ENCODE results near the gene POLR3E. TPM values are rescaled to one million over a fixed set of nuclear protein-coding genes. Genes with fewer than 3 reads are reported as not detected.
"Not testable (repeated sequence)": the region's sequence is repeated elsewhere in the genome, so short reads cannot be mapped to it uniquely, and the experiment has no call there.

The POLR3E gene
- total and polyA plus RNA-seq, 12 donors: 22.3 to 40.7 (median 30.6) TPM

- Histone ChIP-seq H3K36me3 (peaks cover 0 to 48% (median 6%) of the 10 kb centered on the region in 9 donors), H3K27ac (peak overlapping the region in 1 of 10 donors; percentile 48), H3K4me3 (no peak overlapping the region), H3K27me3 (no peaks in the 10 kb centered on the region), H3K4me1 (peaks cover 0 to 35% (median 23%) of the 10 kb centered on the region in 9 donors), H3K9me3 (no peaks in the 10 kb centered on the region)
- DNase-seq: peak; percentile 49 to 57
- TF ChIP-seq CTCF (IDR thresholded peaks at IDR 0.05): peak; percentile 38 to 77 (median 64)
- WGBS, 2 donors: 40 to 53% methylated on average over 8 of the region's 8 CpGs
- intact Hi-C loops (cut with DNase I): no loop called here
- ATAC-seq: peak in 3 of 8 donors; percentile 22 to 28 (median 25)
Measured at GRCh38 chr16:22300427-22301071, 3.3 kb downstream of the POLR3E start.

GRCh38 chr16:22301423-22301822, 4.2 kb downstream of the POLR3E start:
- Histone ChIP-seq H3K4me1 (peaks cover 0 to 29% (median 23%) of the 10 kb centered on the region in 9 donors), H3K36me3 (peaks cover 0 to 57% (median 14%) of the 10 kb centered on the region in 9 donors)
- H3K9me3 ChIP-seq; ATAC-seq; H3K4me3 ChIP-seq; H3K27me3 ChIP-seq; H3K27ac ChIP-seq; DNase-seq; intact Hi-C loops (cut with DNase I): not testable (repeated sequence)
- 93% methylated on average over 7 of the region's 7 CpGs for WGBS, 2 donors

GRCh38 chr16:22302776-22303363, 5.7 kb downstream of the POLR3E start:
- Histone ChIP-seq H3K4me3 (no peak overlapping the region), H3K27ac (no peak overlapping the region), H3K4me1 (peaks cover 0 to 27% (median 21%) of the 10 kb centered on the region in 9 donors), H3K9me3 (no peaks in the 10 kb centered on the region), H3K36me3 (peaks cover 0 to 71% (median 16%) of the 10 kb centered on the region in 9 donors), H3K27me3 (no peaks in the 10 kb centered on the region)
- intact Hi-C loops (cut with DNase I): no loop called here
- no peak for ATAC-seq
- TF ChIP-seq CTCF (IDR thresholded peaks at IDR 0.05): no peak
- no peak for DNase-seq
- 94 to 95% methylated on average over 12 of the region's 12 CpGs for WGBS, 2 donors

GRCh38 chr16:22304411-22304810, 7.2 kb downstream of the POLR3E start:
- DNase-seq (no peak), ATAC-seq (no peak)
- H3K4me1 ChIP-seq: peaks cover 0 to 17% (median 11%) of the 10 kb centered on the region in 9 donors
- H3K27me3 ChIP-seq: no peaks in the 10 kb centered on the region
- intact Hi-C loops (cut with DNase I): no loop called here
- WGBS, 2 donors: 95 to 96% methylated on average over 4 of the region's 4 CpGs
- H3K9me3 ChIP-seq: no peaks in the 10 kb centered on the region
- H3K36me3 ChIP-seq: peaks cover 0 to 87% (median 25%) of the 10 kb centered on the region in 9 donors
- TF ChIP-seq CTCF (IDR thresholded peaks at IDR 0.05): no peak
- H3K4me3 ChIP-seq: no peak overlapping the region
- H3K27ac ChIP-seq: no peak overlapping the region

GRCh38 chr16:22306788-22307187, 9.6 kb downstream of the POLR3E start:
- Histone ChIP-seq H3K27me3 (no peaks in the 10 kb centered on the region), H3K4me3 (no peak overlapping the region), H3K4me1 (no peaks in the 10 kb centered on the region), H3K9me3 (no peaks in the 10 kb centered on the region), H3K27ac (no peak overlapping the region), H3K36me3 (peaks cover 0 to 100% (median 39%) of the 10 kb centered on the region in 9 donors)
- intact Hi-C loops (cut with DNase I): no loop called here
- DNase-seq (no peak), ATAC-seq (no peak)
- WGBS, 2 donors: 90 to 92% methylated on average over 9 of the region's 9 CpGs
- no peak for TF ChIP-seq CTCF (IDR thresholded peaks at IDR 0.05)

All from heart right ventricle (tissue), 16 donors.